Neural progenitor cell (in vitro differentiated cells): ENCODE results near the gene COL20A1.

Source experiments
- EZH2 ChIP-seq: fragments of 200-600 bp; sonication (generic); IDR thresholded peaks from 2 replicates; pipeline ENCODE4 v1.6.1; 2017; ENCODE audit warnings: antibody characterized with exemption, mild to moderate bottlenecking, moderate library complexity
- EZH2phosphoT487 ChIP-seq: fragments of 200-600 bp; sonication (generic); IDR thresholded peaks from 2 replicates; pipeline ENCODE4 v1.6.1; 2017; ENCODE audit warnings: antibody characterized with exemption
- TF ChIP-seq, protein P1 (sequence below): fragments of 200-600 bp; sonication (generic); IDR thresholded peaks from 2 replicates; pipeline ENCODE4 v1.5.1; 2017; ENCODE audit warnings: antibody characterized with exemption, mild to moderate bottlenecking

DNA sequence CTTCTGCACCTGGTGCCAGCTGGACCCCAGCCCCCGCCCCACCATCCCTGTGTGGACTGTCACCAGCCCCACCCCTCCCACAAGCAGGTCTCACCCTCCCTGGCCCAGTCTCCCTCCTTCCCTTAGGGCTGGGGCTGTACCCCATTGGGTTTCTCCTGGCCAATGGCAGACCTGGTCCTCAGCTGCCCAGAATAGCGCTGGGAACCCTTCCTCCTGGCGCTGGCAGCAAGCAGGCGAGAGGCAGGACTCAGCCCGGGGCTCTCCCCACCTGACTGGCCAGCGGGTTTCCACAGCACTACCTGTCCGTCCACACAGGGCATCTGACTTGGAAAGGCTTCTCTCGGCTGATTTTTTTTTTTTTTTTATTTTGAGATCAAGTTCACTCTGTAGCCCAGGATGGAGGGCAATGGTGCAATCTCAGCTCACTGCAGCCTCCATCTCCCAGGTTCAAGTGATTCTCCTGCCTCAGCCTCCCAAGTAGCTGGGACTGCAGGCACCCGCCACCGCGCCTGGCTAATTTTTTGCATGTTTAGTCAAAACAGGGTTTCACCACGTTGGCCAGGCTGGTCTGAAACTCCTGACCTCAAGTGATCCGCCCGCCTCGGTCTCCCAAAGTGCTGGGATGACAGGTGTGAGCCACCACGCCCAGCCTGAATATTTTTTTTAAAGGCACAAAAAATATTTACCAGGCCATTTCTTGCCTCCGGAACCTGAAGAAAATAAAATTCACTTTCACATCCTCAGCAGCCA is 89.7 kb downstream of the COL20A1 start:
- TF ChIP-seq, protein P1, sequence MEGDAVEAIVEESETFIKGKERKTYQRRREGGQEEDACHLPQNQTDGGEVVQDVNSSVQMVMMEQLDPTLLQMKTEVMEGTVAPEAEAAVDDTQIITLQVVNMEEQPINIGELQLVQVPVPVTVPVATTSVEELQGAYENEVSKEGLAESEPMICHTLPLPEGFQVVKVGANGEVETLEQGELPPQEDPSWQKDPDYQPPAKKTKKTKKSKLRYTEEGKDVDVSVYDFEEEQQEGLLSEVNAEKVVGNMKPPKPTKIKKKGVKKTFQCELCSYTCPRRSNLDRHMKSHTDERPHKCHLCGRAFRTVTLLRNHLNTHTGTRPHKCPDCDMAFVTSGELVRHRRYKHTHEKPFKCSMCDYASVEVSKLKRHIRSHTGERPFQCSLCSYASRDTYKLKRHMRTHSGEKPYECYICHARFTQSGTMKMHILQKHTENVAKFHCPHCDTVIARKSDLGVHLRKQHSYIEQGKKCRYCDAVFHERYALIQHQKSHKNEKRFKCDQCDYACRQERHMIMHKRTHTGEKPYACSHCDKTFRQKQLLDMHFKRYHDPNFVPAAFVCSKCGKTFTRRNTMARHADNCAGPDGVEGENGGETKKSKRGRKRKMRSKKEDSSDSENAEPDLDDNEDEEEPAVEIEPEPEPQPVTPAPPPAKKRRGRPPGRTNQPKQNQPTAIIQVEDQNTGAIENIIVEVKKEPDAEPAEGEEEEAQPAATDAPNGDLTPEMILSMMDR, result no peak
- TF ChIP-seq EZH2, result no peak
- no peak for TF ChIP-seq EZH2phosphoT487
